ENCODE data around the gene CCNT1.

GRCh38 chr12:48693572-48693971, 22.9 kb downstream of the CCNT1 start:
- TF ChIP-seq POLR2A (IDR thresholded peaks at IDR 0.05; ENCODE audit: borderline replicate concordance, extremely low read depth, insufficient read depth, insufficient read length) (no peak), CTCF (IDR thresholded peaks at IDR 0.05 in 2 of 3, conservative IDR thresholded peaks at IDR 0.05 in 1 of 3; ENCODE audit: borderline replicate concordance in 1 of 3, insufficient read depth in 1 of 3, low read depth in 2 of 3, low read length in 2 of 3) (no peak), REST (IDR thresholded peaks at IDR 0.05; ENCODE audit: low read depth) (no peak), ZBTB33 (IDR thresholded peaks at IDR 0.05; ENCODE audit: extremely low read depth, insufficient replicate concordance, low read length) (no peak), TCF7L2 (IDR thresholded peaks at IDR 0.05; ENCODE audit: borderline replicate concordance, extremely low read depth, insufficient read depth, insufficient read length) (no peak), EZH2 (IDR thresholded peaks at IDR 0.05) (no peak), EZH2phosphoT487 (IDR thresholded peaks at IDR 0.05; ENCODE audit: borderline replicate concordance) (no peak), POLR2AphosphoS5 (IDR thresholded peaks at IDR 0.05; ENCODE audit: low read depth, low read length) (no peak), YY1 (IDR thresholded peaks at IDR 0.05; ENCODE audit: extremely low read depth, insufficient replicate concordance, low read depth, low read length) (no peak), SIN3A (IDR thresholded peaks at IDR 0.05; ENCODE audit: low read depth) (no peak)
- TF ChIP-seq, protein P1, sequence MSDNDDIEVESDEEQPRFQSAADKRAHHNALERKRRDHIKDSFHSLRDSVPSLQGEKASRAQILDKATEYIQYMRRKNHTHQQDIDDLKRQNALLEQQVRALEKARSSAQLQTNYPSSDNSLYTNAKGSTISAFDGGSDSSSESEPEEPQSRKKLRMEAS (IDR thresholded peaks at IDR 0.05), result no peak
